ENCODE results near the gene SLC25A5.

- TF ChIP-seq, protein P1, sequence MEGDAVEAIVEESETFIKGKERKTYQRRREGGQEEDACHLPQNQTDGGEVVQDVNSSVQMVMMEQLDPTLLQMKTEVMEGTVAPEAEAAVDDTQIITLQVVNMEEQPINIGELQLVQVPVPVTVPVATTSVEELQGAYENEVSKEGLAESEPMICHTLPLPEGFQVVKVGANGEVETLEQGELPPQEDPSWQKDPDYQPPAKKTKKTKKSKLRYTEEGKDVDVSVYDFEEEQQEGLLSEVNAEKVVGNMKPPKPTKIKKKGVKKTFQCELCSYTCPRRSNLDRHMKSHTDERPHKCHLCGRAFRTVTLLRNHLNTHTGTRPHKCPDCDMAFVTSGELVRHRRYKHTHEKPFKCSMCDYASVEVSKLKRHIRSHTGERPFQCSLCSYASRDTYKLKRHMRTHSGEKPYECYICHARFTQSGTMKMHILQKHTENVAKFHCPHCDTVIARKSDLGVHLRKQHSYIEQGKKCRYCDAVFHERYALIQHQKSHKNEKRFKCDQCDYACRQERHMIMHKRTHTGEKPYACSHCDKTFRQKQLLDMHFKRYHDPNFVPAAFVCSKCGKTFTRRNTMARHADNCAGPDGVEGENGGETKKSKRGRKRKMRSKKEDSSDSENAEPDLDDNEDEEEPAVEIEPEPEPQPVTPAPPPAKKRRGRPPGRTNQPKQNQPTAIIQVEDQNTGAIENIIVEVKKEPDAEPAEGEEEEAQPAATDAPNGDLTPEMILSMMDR (IDR thresholded peaks at IDR 0.05), result no peak
- TF ChIP-seq POLR2A (IDR thresholded peaks at IDR 0.05) (no peak), POLR2AphosphoS5 (IDR thresholded peaks at IDR 0.05) (no peak)
These were observed 33.4 kb downstream of the SLC25A5 start for GRCh38 chrX:119501511-119502148.
